D721Med (cell line): ENCODE data around the gene OR10AD1.

Source experiments
- DNase-seq: peaks from one replicate; pipeline ENCODE4 v3.0.0; 2011; ENCODE audit warnings: low spot score; ENCODE audit not compliant: insufficient read length
- FAIRE-seq: peaks from 2 replicates; lab custom pipeline; 2011; peaks lifted over from hg19 to GRCh38; lab: Jason Lieb, UNC
- CTCF ChIP-seq: IDR thresholded peaks from 2 replicates; pipeline ENCODE4 v1.5.1; 2012; ENCODE audit warnings: mild to moderate bottlenecking, control low read depth; ENCODE audit not compliant: insufficient read depth; ENCODE audit errors: missing control alignments

OR10AD1 gene

GRCh38 chr12:48191096-48191495, 12.0 kb downstream of the OR10AD1 start:
- FAIRE-seq (no peak), DNase-seq (no peak)
- TF ChIP-seq CTCF, result no peak

- no peak for FAIRE-seq
- peak; percentile 80 for TF ChIP-seq CTCF
- no peak for DNase-seq
Measured at GRCh38 chr12:48189331-48190125, 13.6 kb downstream of the OR10AD1 start.

GRCh38 chr12:48187916-48188695, 15.0 kb downstream of the OR10AD1 start:
- FAIRE-seq, result no peak

GRCh38 chr12:48185181-48185919, 17.7 kb downstream of the OR10AD1 start:
- no peak for TF ChIP-seq CTCF
- no peak for DNase-seq
- FAIRE-seq, result no peak

More at GRCh38 chr12:48187916-48188695, 15.0 kb downstream of the OR10AD1 start:
- no peak for DNase-seq
- TF ChIP-seq CTCF, result no peak

- no peak for FAIRE-seq
- no peak for TF ChIP-seq CTCF
- no peak for DNase-seq
Measured at GRCh38 chr12:48184549-48184922, 18.6 kb downstream of the OR10AD1 start.

GRCh38 chr12:48183876-48184548, 19.1 kb downstream of the OR10AD1 start:
- no peak for TF ChIP-seq CTCF
- DNase-seq (no peak), FAIRE-seq (no peak)
